Nephron progenitor cell (in vitro differentiated cells): ENCODE data around the gene STXBP6.
A peak's percentile ranks its signal among the peaks of the same experiment; 100 is the strongest.

ENCODE experiments used
- DNase-seq: peaks from one replicate; pipeline ENCODE4 v3.0.0; 2021
- H3K27ac Mint-ChIP-seq: 2 replicates; pipeline ENCODE4 v1.8.0; 2021; ENCODE audit warnings: mild to moderate bottlenecking, moderate library complexity, mixed read lengths
- H3K27me3 Mint-ChIP-seq: 2 replicates; pipeline ENCODE4 v1.8.0; 2021; ENCODE audit warnings: mild to moderate bottlenecking, low read depth, mixed read lengths; ENCODE audit not compliant: poor library complexity
- H3K36me3 Mint-ChIP-seq: 2 replicates; pipeline ENCODE4 v1.8.0; 2021; ENCODE audit warnings: low read depth, mixed read lengths
- H3K4me1 Mint-ChIP-seq: 2 replicates; pipeline ENCODE4 v1.8.0; 2021; ENCODE audit warnings: mixed read lengths
- H3K4me3 Mint-ChIP-seq: 2 replicates; pipeline ENCODE4 v1.8.0; 2021; ENCODE audit warnings: mild to moderate bottlenecking, moderate library complexity, mixed read lengths
- H3K9me3 Mint-ChIP-seq: 2 replicates; pipeline ENCODE4 v1.8.0; 2021; ENCODE audit warnings: mild to moderate bottlenecking, moderate library complexity, mixed read lengths
- TF ChIP-seq, protein P1 (sequence below): fragments of 200-600 bp; sonication (generic); IDR thresholded peaks from 2 replicates; pipeline ENCODE4 v1.5.0; 2021; ENCODE audit warnings: antibody characterized with exemption

Gene STXBP6

DNA sequence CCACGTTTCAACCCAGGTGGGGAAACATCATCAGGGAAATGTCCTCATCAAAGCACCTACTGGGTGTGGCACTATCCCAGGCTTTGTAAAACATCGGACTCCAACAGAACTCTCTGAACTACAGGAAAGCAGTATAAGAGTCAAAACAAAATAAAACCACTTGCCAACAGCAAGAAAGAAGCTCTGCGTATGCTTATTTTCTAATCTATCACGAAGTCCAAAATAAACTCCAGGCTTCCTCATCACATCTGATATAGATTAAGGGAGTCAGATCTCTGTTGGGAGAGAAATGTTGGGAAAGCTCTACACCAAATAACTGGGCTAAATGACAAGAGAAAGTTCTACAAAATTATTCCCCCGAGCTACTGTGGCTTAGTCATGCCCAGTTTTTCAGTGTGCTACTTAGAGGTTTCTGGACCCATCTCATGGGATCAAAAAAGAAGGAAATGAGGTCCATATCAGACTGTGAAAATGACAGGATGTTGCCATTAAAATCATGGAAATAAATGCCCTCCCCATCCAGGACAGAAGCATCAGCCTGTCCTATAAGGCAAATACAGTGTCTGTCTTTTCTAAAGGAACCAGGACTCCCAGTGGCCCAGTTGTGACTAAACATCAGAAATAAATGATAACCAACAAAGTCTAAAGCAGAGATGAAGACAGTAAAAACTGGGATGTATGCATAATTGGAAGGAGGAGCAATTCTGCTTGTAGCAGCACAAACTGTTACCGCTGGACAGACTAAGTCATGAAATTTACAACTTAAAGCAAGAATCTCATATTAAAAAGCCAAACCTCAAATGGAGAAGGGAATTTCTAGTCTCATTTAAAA lies 149.5 kb downstream of the STXBP6 start:
- Mint-ChIP-seq H3K27ac (no peak overlapping the region), H3K27me3 (no peaks in the 10 kb centered on the region), H3K36me3 (peaks cover 3% of the 10 kb centered on the region), H3K9me3 (peaks cover 4% of the 10 kb centered on the region), H3K4me1 (no peaks in the 10 kb centered on the region), H3K4me3 (no peak overlapping the region)
- TF ChIP-seq, protein P1, sequence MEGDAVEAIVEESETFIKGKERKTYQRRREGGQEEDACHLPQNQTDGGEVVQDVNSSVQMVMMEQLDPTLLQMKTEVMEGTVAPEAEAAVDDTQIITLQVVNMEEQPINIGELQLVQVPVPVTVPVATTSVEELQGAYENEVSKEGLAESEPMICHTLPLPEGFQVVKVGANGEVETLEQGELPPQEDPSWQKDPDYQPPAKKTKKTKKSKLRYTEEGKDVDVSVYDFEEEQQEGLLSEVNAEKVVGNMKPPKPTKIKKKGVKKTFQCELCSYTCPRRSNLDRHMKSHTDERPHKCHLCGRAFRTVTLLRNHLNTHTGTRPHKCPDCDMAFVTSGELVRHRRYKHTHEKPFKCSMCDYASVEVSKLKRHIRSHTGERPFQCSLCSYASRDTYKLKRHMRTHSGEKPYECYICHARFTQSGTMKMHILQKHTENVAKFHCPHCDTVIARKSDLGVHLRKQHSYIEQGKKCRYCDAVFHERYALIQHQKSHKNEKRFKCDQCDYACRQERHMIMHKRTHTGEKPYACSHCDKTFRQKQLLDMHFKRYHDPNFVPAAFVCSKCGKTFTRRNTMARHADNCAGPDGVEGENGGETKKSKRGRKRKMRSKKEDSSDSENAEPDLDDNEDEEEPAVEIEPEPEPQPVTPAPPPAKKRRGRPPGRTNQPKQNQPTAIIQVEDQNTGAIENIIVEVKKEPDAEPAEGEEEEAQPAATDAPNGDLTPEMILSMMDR, result no peak
- no peak for DNase-seq

DNA sequence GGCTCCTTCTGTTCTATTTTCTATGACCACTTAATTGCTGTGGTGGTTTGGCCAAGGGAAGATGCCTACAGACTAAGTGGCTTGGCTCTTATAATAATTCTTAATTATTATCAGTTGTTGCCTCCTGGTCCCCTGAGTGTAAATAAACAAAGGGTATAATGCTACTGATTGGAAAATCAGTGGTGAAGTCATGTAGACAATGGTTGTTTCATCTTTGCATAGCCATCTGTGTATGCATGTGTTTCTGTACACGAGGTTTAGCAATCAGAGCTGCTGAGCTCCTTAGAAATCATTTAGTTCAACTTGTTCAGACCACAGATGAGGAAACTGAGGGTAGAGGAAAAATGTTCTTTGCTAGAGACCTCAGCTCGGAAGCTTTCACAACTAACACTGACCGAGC lies 152.2 kb downstream of the STXBP6 start:
- H3K4me1 Mint-ChIP-seq, result peaks cover 2% of the 10 kb centered on the region
- peaks cover 3% of the 10 kb centered on the region for H3K36me3 Mint-ChIP-seq
- no peaks in the 10 kb centered on the region for H3K27me3 Mint-ChIP-seq
- peaks cover 4% of the 10 kb centered on the region for H3K9me3 Mint-ChIP-seq
- no peak overlapping the region for H3K27ac Mint-ChIP-seq
- DNase-seq, result no peak
- TF ChIP-seq, protein P1, result no peak
- no peak overlapping the region for H3K4me3 Mint-ChIP-seq

DNA sequence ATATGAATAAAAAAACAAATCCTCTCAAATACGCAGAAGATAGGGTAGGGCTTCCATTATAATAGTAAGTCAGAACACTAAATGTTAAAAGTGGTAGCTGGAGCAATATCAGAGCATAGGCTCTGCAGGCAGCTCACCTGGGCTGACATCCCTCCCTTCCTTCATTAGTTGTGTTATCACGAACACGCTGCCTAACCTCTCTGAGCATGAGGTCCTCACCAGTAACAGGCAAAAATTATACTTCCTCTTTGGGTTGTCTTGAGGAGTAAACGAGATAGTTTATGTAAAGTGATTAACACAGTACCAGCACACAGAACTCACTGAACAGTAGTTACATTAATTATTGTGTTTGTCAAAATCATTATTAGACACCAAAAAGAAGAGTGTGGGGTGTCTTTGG lies 154.3 kb downstream of the STXBP6 start:
- Mint-ChIP-seq H3K27me3 (no peaks in the 10 kb centered on the region), H3K9me3 (peaks cover 16% of the 10 kb centered on the region), H3K4me3 (no peak overlapping the region), H3K27ac (peak overlapping the region; percentile 80), H3K4me1 (peaks cover 16% of the 10 kb centered on the region), H3K36me3 (peaks cover 18% of the 10 kb centered on the region)
- TF ChIP-seq, protein P1, result no peak
- DNase-seq, result no peak

DNA sequence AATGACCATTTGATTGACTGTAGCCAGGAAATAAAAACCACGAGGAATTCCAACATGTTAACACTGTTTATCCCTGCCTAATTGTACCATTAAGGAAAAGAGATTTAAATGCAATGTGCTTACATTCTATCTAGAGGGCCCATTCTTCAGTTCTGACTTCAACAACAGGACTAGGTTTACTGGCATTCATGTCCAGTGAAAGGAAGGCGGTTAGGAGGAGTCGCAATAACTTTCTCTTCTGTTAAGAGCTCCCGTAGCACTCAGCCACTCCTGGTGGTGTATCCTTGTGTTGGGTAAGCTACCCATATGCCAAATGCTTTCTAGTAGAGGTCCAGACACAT lies 154.7 kb downstream of the STXBP6 start:
- no peak for DNase-seq
- Mint-ChIP-seq H3K27me3 (no peaks in the 10 kb centered on the region), H3K4me3 (no peak overlapping the region), H3K9me3 (peaks cover 20% of the 10 kb centered on the region), H3K4me1 (peaks cover 16% of the 10 kb centered on the region), H3K36me3 (peaks cover 22% of the 10 kb centered on the region), H3K27ac (peak overlapping the region; percentile 80)
- TF ChIP-seq, protein P1, result no peak

DNA sequence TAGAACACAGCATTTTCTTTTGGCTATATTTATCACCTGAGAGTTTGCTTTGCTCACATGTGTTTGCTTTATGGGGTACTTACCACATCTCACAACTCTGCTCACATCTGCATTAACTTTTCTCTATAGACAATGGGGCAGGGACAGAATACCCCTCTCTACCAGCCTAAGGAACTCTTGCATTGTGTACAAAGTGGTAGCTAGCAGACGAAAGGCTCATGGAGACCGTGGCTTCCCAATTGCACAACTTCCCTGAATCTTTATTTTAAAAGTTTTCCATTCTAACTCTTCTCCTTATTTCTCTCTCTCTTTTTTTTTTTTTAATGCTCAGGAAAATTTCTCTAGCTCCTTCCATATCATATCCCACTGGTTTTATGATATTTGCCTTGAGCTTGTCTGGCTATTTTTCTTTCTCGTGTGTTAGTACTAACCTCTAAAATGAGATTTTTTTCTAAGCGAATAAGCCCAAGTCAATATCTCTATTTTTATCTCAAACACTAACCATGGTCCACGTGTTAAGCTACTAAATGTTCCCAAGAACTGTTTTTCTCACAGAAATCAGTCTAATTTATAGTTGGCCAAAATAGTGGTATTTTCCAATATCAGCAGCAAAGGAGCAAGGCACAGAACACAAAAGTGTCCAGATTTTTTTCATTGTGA lies 155.2 kb downstream of the STXBP6 start:
- Mint-ChIP-seq H3K9me3 (peaks cover 25% of the 10 kb centered on the region), H3K4me3 (no peak overlapping the region), H3K4me1 (peaks cover 16% of the 10 kb centered on the region), H3K27me3 (no peaks in the 10 kb centered on the region), H3K27ac (no peak overlapping the region), H3K36me3 (peaks cover 27% of the 10 kb centered on the region)
- TF ChIP-seq, protein P1, result no peak
- no peak for DNase-seq
